ENCODE data around the gene UVRAG.

Gene UVRAG

DNA sequence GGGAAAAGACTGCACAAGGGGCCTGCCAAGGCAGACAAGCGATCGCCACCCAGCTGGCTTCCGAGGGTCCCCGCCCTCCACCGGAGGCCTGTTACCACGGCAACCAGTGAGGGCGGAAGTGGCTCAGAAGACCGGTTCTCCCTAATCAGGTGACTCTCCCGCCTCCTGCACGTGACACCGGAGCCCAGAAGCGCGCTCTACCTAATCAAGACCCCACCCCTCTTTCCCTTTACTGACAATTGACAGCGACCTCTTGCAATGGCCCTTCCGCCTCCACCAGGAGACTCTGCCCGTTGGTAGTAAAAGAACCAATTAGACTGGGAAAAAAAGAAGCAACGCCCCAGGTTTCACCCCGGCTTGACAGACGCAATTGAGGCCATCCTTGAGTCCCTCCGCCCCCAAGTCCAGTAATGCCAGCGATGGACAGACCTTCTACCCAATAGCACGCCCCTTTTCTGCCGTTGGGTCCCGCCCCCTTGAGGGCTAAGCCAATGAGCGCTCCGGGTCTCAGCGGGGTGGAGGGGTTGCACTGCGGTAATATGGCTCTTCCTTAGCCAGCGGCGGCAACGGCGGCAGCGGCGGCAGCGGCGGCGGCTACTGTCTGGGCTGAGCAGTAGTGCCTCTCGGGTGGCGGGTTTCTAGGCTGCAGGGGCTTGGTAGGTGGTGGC is at the start of gene UVRAG:
UVRAG (plus strand) TSS at position 534 of the 668 bp plus-strand sequence. CDS start 198 bp downstream, outside the sequence.
- TF ChIP-seq, protein P1, sequence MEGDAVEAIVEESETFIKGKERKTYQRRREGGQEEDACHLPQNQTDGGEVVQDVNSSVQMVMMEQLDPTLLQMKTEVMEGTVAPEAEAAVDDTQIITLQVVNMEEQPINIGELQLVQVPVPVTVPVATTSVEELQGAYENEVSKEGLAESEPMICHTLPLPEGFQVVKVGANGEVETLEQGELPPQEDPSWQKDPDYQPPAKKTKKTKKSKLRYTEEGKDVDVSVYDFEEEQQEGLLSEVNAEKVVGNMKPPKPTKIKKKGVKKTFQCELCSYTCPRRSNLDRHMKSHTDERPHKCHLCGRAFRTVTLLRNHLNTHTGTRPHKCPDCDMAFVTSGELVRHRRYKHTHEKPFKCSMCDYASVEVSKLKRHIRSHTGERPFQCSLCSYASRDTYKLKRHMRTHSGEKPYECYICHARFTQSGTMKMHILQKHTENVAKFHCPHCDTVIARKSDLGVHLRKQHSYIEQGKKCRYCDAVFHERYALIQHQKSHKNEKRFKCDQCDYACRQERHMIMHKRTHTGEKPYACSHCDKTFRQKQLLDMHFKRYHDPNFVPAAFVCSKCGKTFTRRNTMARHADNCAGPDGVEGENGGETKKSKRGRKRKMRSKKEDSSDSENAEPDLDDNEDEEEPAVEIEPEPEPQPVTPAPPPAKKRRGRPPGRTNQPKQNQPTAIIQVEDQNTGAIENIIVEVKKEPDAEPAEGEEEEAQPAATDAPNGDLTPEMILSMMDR (IDR thresholded peaks at IDR 0.05; ENCODE audit: borderline replicate concordance, insufficient read depth, low read depth, low read length), result no peak
- peak within 1 kb of the TSS; percentile 94 for H3K4me3 ChIP-seq (ENCODE audit: low read depth, low read length)

DNA sequence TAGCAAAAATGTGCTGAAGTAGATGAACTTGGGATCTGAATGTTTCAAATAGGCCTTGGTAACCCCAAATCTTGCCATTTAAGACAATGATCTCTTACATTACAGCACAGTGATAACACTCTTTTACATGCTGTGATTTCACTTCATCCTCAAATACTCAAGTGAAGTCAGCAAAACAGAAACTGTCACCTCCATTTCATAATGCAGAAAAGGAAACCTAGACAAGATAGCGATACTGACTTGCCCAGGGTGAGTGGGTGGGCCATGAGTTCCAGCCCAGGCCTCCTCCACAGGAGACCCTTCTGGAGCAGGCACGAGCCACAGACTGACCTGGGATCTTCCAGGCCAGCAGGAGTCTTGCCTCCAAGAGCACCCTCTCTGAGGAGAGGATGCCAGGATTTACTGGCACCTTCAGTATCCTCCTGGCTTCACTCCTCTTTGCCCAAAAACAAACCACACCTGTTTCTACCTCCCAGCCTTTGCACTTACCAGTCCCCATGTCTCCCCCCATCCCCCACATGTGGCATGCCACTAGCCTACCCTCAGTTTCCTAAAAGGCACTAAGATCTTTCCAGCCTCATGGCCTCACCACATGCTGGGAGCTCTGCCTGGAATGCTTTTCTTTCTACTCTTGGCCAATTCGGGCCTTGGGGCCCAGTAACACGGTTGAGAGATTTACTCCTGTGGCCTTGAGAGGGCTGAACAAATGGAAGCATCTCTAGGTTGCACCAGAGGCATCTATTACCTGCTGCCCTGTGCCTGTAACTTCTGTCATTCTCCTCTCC is 48.4 kb upstream of the UVRAG start:
- TF ChIP-seq, protein P1 (IDR thresholded peaks at IDR 0.05; ENCODE audit: borderline replicate concordance, insufficient read depth, low read depth, low read length), result no peak
- no peak overlapping the region for H3K4me3 ChIP-seq (ENCODE audit: low read depth, low read length)

DNA sequence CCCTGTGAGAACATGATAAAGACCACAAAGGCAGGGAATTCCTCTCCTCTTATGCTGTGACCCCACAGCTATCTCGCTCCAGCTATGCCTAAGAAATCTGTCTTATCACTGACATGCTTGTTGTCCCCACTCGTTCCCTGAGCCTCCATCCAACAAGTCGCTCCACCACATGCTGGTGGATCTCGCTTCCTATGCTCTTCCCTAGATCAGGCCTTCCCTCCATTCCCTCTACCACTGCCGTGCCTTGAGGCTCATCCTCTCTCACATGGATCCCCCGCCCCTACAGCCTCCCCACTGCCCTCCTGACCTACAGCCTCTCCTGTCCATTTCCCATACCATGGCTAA is 47.8 kb upstream of the UVRAG start:
- TF ChIP-seq, protein P1 (IDR thresholded peaks at IDR 0.05; ENCODE audit: borderline replicate concordance, insufficient read depth, low read depth, low read length), result no peak
- H3K4me3 ChIP-seq (ENCODE audit: low read depth, low read length), result no peak overlapping the region

DNA sequence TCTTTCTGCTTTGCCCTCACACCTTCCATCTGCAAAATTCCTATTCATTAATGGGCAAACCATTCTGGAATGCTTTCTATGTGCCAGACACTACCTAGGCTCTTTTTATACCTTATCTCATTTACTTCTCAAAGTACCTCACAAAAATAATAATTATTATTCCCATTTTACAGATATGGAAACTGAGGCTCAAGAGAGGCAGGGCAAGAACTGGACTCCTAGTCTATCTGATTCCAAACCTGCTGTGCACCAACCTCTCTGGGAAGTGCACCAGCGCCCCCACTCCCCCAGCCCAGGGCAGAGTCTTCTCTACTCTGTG is 47.3 kb upstream of the UVRAG start:
- TF ChIP-seq, protein P1 (IDR thresholded peaks at IDR 0.05; ENCODE audit: borderline replicate concordance, insufficient read depth, low read depth, low read length), result no peak
- no peak overlapping the region for H3K4me3 ChIP-seq (ENCODE audit: low read depth, low read length)

DNA sequence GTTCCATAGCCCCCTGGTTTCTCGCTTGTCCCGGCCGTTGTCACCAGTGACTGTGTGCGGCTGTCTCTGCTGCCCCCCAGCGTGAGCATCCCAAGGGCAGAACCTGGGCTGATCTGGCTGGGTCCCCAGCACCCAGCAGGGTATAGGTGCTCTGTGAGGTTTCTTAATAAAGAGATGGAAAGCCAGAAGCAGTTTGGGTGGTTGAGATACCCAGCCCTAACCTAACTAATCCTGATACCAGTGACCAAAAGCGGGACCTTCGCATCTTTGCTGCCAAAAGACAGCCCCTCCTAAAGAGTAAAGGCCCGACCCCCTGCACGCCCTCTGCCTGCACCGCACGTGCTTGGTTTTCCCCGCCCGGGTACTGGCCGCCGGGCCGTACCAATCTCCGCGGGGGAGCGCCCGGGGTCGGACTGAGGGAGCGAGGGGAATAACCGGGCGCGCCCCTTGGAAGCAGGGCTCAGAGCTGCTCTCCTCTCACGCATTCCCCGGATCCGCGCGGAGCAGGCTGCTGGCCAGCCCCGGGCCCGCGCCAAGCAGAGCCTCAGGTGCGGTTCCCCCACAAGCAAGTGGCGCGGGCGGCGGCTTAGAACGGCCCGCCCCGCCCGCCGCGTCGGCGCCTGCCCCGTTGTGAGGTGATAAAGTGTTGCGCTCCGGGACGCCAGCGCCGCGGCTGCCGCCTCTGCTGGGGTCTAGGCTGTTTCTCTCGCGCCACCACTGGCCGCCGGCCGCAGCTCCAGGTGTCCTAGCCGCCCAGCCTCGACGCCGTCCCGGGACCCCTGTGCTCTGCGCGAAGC is 46.7 kb upstream of the UVRAG start, which contains the start of gene DGAT2:
DGAT2 (plus strand) TSS at position 667 of the 797 bp plus-strand sequence. CDS start 214 bp downstream, outside the sequence.
- TF ChIP-seq, protein P1 (IDR thresholded peaks at IDR 0.05; ENCODE audit: borderline replicate concordance, insufficient read depth, low read depth, low read length), result peak; percentile 44
- H3K4me3 ChIP-seq (ENCODE audit: low read depth, low read length), result peak within 1 kb of the TSS; percentile 83

DNA sequence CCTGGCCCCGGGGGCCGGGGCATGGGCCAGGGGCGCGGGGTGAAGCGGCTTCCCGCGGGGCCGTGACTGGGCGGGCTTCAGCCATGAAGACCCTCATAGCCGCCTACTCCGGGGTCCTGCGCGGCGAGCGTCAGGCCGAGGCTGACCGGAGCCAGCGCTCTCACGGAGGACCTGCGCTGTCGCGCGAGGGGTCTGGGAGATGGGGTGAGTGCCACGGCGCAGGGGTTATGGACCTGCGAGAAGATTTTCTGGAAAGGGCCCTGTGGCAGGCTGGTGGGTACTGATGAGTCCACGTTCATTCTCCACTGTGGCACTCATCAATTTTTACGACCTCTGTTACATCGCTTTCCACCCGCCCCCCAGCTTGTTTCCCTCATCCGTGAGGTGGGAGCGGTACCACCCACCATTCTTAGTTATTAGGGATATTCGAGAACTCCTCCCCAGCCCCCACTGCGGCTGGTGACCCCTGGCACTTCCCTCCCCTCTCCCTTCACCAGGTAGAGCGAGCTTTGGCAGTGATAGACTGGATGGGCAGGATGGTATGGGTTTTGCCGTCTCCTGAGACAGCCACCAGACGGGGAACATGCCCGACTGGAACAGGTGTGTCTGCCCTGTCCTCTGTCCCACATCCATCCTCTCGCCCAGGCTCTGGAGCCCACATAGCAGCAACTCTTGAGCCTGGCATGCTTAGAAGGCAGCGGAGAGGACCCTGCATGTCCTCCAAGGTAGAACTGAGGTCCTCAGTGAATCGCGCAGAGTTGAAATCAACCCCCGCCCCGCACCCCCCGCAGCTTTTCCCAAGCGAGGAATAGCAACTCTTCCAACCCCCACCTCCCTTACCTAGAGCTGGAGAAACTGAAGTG is 45.9 kb upstream of the UVRAG start:
- TF ChIP-seq, protein P1 (IDR thresholded peaks at IDR 0.05; ENCODE audit: borderline replicate concordance, insufficient read depth, low read depth, low read length), result no peak
- H3K4me3 ChIP-seq (ENCODE audit: low read depth, low read length), result peak overlapping the region; percentile 83

Measured in GM12875 (cell line).